Neural crest cell (in vitro differentiated cells): ENCODE data around the gene ERG. TPM values are rescaled to one million over a fixed set of nuclear protein-coding genes. Genes with fewer than 3 reads are reported as not detected.
A peak's percentile ranks its signal among the peaks of the same experiment; 100 is the strongest.

Experiments
- DNase-seq: peaks from one replicate; pipeline ENCODE4 v3.0.0; 2021; ENCODE audit warnings: low read depth, mixed read lengths, low spot score
- H3K27ac Mint-ChIP-seq: one replicate; pipeline ENCODE4 v1.8.0; 2021; ENCODE audit warnings: mild to moderate bottlenecking, mixed read lengths; ENCODE audit not compliant: unreplicated experiment
- H3K27me3 Mint-ChIP-seq: 2 replicates; pipeline ENCODE4 v1.8.0; 2021; ENCODE audit warnings: low read depth, mild to moderate bottlenecking, mixed read lengths
- H3K36me3 Mint-ChIP-seq: 2 replicates; pipeline ENCODE4 v1.8.0; 2021; ENCODE audit warnings: low read depth, mild to moderate bottlenecking, mixed read lengths
- H3K4me1 Mint-ChIP-seq: 2 replicates; pipeline ENCODE4 v1.8.0; 2021; ENCODE audit warnings: mixed read lengths
- H3K4me3 Mint-ChIP-seq: one replicate; pipeline ENCODE4 v1.8.0; 2021; ENCODE audit warnings: mild to moderate bottlenecking, mixed read lengths
- H3K9me3 Mint-ChIP-seq: 2 replicates; pipeline ENCODE4 v1.8.0; 2021; ENCODE audit warnings: mixed read lengths
- CTCF ChIP-seq: fragments of 200-600 bp; sonication (generic); conservative IDR thresholded peaks from 2 replicates; pipeline ENCODE4 v1.5.0; 2021; ENCODE audit warnings: antibody characterized with exemption, mild to moderate bottlenecking
- total RNA-seq: library from RNA; stranded (reverse); gene quantifications from 2 replicates; pipeline ENCODE4 v1.2.1, GENCODE V29; 2021

ERG gene
- total RNA-seq, 1 donor from 2014 or later = 0.19 TPM

- H3K36me3 Mint-ChIP-seq = no peaks in the 10 kb centered on the region
- H3K4me1 Mint-ChIP-seq = peaks cover 22% of the 10 kb centered on the region
- no peak overlapping the region for H3K27ac Mint-ChIP-seq
- no peak for TF ChIP-seq CTCF
- no peaks in the 10 kb centered on the region for H3K27me3 Mint-ChIP-seq
- no peak overlapping the region for H3K4me3 Mint-ChIP-seq
- no peak for DNase-seq
- H3K9me3 Mint-ChIP-seq = no peaks in the 10 kb centered on the region
These were observed 50.7 kb downstream of the ERG start for GRCh38 chr21:38447611-38448010.

- H3K9me3 Mint-ChIP-seq = no peaks in the 10 kb centered on the region
- H3K4me3 Mint-ChIP-seq = no peak overlapping the region
- TF ChIP-seq CTCF = no peak
- no peak for DNase-seq
- H3K27ac Mint-ChIP-seq = no peak overlapping the region
- no peaks in the 10 kb centered on the region for H3K27me3 Mint-ChIP-seq
- H3K4me1 Mint-ChIP-seq = peaks cover 39% of the 10 kb centered on the region
- no peaks in the 10 kb centered on the region for H3K36me3 Mint-ChIP-seq
These were observed 53.6 kb downstream of the ERG start for GRCh38 chr21:38444691-38445090.

- no peaks in the 10 kb centered on the region for H3K9me3 Mint-ChIP-seq
- H3K4me3 Mint-ChIP-seq = no peak overlapping the region
- H3K27me3 Mint-ChIP-seq = no peaks in the 10 kb centered on the region
- peak overlapping the region; percentile 53 for H3K27ac Mint-ChIP-seq
- peaks cover 38% of the 10 kb centered on the region for H3K4me1 Mint-ChIP-seq
- no peak for DNase-seq
- TF ChIP-seq CTCF = no peak
- H3K36me3 Mint-ChIP-seq = no peaks in the 10 kb centered on the region
These were observed 55.2 kb downstream of the ERG start for GRCh38 chr21:38443110-38443509.

- Mint-ChIP-seq H3K4me3 (no peak overlapping the region), H3K27me3 (no peaks in the 10 kb centered on the region), H3K27ac (peak overlapping the region; percentile 97), H3K36me3 (no peaks in the 10 kb centered on the region), H3K9me3 (no peaks in the 10 kb centered on the region), H3K4me1 (peaks cover 41% of the 10 kb centered on the region)
- no peak for TF ChIP-seq CTCF
- DNase-seq = no peak
These were observed 57.1 kb downstream of the ERG start for GRCh38 chr21:38441153-38441552.

- TF ChIP-seq CTCF = no peak
- Mint-ChIP-seq H3K4me3 (no peak overlapping the region), H3K9me3 (no peaks in the 10 kb centered on the region), H3K27ac (peak overlapping the region; percentile 97), H3K4me1 (peaks cover 41% of the 10 kb centered on the region), H3K36me3 (no peaks in the 10 kb centered on the region), H3K27me3 (no peaks in the 10 kb centered on the region)
- DNase-seq = peak; percentile 5
These were observed 57.5 kb downstream of the ERG start for GRCh38 chr21:38440746-38441145.

GRCh38 chr21:38439957-38440356 lies 58.3 kb downstream of the ERG start:
- DNase-seq = no peak
- TF ChIP-seq CTCF = no peak
- Mint-ChIP-seq H3K36me3 (no peaks in the 10 kb centered on the region), H3K4me3 (no peak overlapping the region), H3K9me3 (no peaks in the 10 kb centered on the region), H3K27me3 (no peaks in the 10 kb centered on the region), H3K27ac (no peak overlapping the region), H3K4me1 (peaks cover 47% of the 10 kb centered on the region)
